Loucy (cell line): ENCODE data around the gene RAMAC.

Source experiments
- H2AFZ ChIP-seq: fragments of 200-600 bp; sonication (generic); 2 replicates; pipeline ENCODE4 v1.6.0; 2016; ENCODE audit warnings: antibody characterized with exemption, mild to moderate bottlenecking, low read length, moderate library complexity
- H3F3A ChIP-seq: fragments of 200-600 bp; 2 replicates; pipeline ENCODE4 v1.6.0; 2016; ENCODE audit warnings: antibody characterized with exemption, low read depth, mild to moderate bottlenecking
- H3K27me3 ChIP-seq: fragments of 200-600 bp; sonication (generic); 2 replicates; pipeline ENCODE4 v1.6.1; 2014; ENCODE audit warnings: low read length, mild to moderate bottlenecking; ENCODE audit not compliant: insufficient read depth, poor library complexity, severe bottlenecking
- H3K36me3 ChIP-seq: fragments of 200-600 bp; sonication (generic); 2 replicates; pipeline ENCODE4 v1.6.1; 2016; ENCODE audit warnings: low read length; ENCODE audit not compliant: insufficient read depth
- H3K4me1 ChIP-seq: fragments of 200-600 bp; sonication (generic); 2 replicates; pipeline ENCODE4 v1.5.1; 2014; ENCODE audit warnings: low read length, mild to moderate bottlenecking; ENCODE audit not compliant: insufficient read depth, poor library complexity, severe bottlenecking
- H3K4me2 ChIP-seq: fragments of 200-600 bp; sonication (generic); 2 replicates; pipeline ENCODE4 v1.6.0; 2014; ENCODE audit warnings: antibody characterized with exemption, low read length, low read depth, mild to moderate bottlenecking; ENCODE audit not compliant: poor library complexity, severe bottlenecking
- H3K4me3 ChIP-seq: fragments of 200-600 bp; sonication (generic); 2 replicates; pipeline ENCODE4 v1.5.1; 2014; ENCODE audit warnings: low read length, mild to moderate bottlenecking, mixed read lengths; ENCODE audit not compliant: poor library complexity, severe bottlenecking
- H3K79me2 ChIP-seq: fragments of 200-600 bp; sonication (generic); 2 replicates; pipeline ENCODE4 v1.6.1; 2014; ENCODE audit warnings: low read length; ENCODE audit not compliant: insufficient read depth
- H3K9ac ChIP-seq: fragments of 200-600 bp; sonication (generic); 2 replicates; pipeline ENCODE4 v1.6.0; 2014; ENCODE audit warnings: mild to moderate bottlenecking, low read depth, low read length, moderate library complexity; ENCODE audit not compliant: poor library complexity, severe bottlenecking
- H3K9me2 ChIP-seq: fragments of 200-600 bp; sonication (generic); replicated peaks from 2 replicates; pipeline ENCODE4 v1.6.1; 2016; ENCODE audit warnings: low read depth, low read length, mixed read lengths
- H3K9me3 ChIP-seq: fragments of 200-600 bp; sonication (generic); 2 replicates; pipeline ENCODE4 v1.6.1; 2014; ENCODE audit warnings: mild to moderate bottlenecking, antibody characterized with exemption, low read length, low read depth; ENCODE audit not compliant: insufficient read depth
- H4K20me1 ChIP-seq: fragments of 200-600 bp; sonication (generic); 2 replicates; pipeline ENCODE4 v1.6.0; 2014; ENCODE audit warnings: antibody characterized with exemption, low read length, mild to moderate bottlenecking; ENCODE audit not compliant: insufficient read depth, poor library complexity, severe bottlenecking
- EZH2phosphoT487 ChIP-seq: fragments of 200-600 bp; IDR thresholded peaks from 2 replicates; pipeline ENCODE4 v1.6.1; 2018; ENCODE audit warnings: antibody characterized with exemption, mild to moderate bottlenecking, moderate library complexity, borderline replicate concordance
- TF ChIP-seq, protein P1 (sequence below): fragments of 200-600 bp; sonication (generic); conservative IDR thresholded peaks from 2 replicates; pipeline ENCODE4 v1.5.1; 2014; ENCODE audit warnings: mild to moderate bottlenecking, antibody characterized with exemption, low read length

RAMAC gene

DNA sequence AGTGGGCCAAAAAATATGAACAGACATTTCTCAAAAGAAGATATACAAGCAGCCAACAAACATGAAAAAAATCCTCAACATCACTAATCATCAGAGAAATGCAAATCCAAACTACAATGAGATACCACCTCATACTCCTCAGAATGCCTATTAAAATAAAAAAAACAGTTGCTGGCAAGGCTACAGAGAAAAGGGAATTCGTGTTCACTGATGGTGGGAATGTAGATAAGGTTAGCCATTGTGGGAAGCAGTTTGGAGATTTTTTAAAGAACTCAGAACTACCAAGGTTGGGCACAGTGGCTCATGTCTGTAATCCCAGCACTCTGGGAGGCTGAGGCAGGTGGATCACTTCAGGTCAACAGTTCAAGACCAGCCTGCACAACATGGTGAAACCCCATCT lies 53.2 kb downstream of the RAMAC start:
- peaks cover 40% of the 10 kb centered on the region for H4K20me1 ChIP-seq
- peaks cover 65% of the 10 kb centered on the region for H3K79me2 ChIP-seq
- H2AFZ ChIP-seq, result no peak overlapping the region
- no peaks in the 10 kb centered on the region for H3K9me2 ChIP-seq
- peaks cover 77% of the 10 kb centered on the region for H3K36me3 ChIP-seq
- no peaks in the 10 kb centered on the region; the same call in 1 of the 2 replicates for H3K9me3 ChIP-seq
- H3F3A ChIP-seq, result no peaks in the 10 kb centered on the region
- H3K4me1 ChIP-seq, result no peaks in the 10 kb centered on the region
- H3K4me3 ChIP-seq, result no peak overlapping the region
- no peaks in the 10 kb centered on the region for H3K27me3 ChIP-seq
- no peak for TF ChIP-seq EZH2phosphoT487
- TF ChIP-seq, protein P1, sequence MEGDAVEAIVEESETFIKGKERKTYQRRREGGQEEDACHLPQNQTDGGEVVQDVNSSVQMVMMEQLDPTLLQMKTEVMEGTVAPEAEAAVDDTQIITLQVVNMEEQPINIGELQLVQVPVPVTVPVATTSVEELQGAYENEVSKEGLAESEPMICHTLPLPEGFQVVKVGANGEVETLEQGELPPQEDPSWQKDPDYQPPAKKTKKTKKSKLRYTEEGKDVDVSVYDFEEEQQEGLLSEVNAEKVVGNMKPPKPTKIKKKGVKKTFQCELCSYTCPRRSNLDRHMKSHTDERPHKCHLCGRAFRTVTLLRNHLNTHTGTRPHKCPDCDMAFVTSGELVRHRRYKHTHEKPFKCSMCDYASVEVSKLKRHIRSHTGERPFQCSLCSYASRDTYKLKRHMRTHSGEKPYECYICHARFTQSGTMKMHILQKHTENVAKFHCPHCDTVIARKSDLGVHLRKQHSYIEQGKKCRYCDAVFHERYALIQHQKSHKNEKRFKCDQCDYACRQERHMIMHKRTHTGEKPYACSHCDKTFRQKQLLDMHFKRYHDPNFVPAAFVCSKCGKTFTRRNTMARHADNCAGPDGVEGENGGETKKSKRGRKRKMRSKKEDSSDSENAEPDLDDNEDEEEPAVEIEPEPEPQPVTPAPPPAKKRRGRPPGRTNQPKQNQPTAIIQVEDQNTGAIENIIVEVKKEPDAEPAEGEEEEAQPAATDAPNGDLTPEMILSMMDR, result no peak
- no peak overlapping the region for H3K4me2 ChIP-seq
- no peak overlapping the region for H3K9ac ChIP-seq
